HUES64 (cell line): Measurements from ENCODE around the gene KRTAP5-1.
"Not testable (repeated sequence)": the region's sequence is repeated elsewhere in the genome, so short reads cannot be mapped to it uniquely, and the experiment has no call there.

Experiments
- H3K27ac ChIP-seq: 2 replicates; pipeline ENCODE4 v1.7.0; 2013; ENCODE audit warnings: low read depth, low read length, inconsistent platforms
- H3K27me3 ChIP-seq: 2 replicates; pipeline ENCODE4 v1.6.1; 2013; ENCODE audit warnings: mild to moderate bottlenecking, low read length; ENCODE audit not compliant: insufficient read depth
- H3K36me3 ChIP-seq: 2 replicates; pipeline ENCODE4 v1.6.1; 2013; ENCODE audit warnings: mild to moderate bottlenecking, low read length; ENCODE audit not compliant: insufficient read depth
- H3K4me1 ChIP-seq: 2 replicates; pipeline ENCODE4 v1.6.1; 2013; ENCODE audit warnings: mild to moderate bottlenecking, low read length, moderate library complexity; ENCODE audit not compliant: insufficient read depth
- H3K4me3 ChIP-seq: 2 replicates; pipeline ENCODE4 v1.5.1; 2013; ENCODE audit warnings: mild to moderate bottlenecking, low read length, moderate library complexity
- H3K9ac ChIP-seq: 2 replicates; pipeline ENCODE4 v1.6.1; 2013; ENCODE audit warnings: mild to moderate bottlenecking, low read depth, low read length
- H3K9me3 ChIP-seq: 2 replicates; pipeline ENCODE4 v1.6.1; 2013; ENCODE audit warnings: low read depth, low read length; ENCODE audit not compliant: insufficient read depth
- WGBS: fragments of 150-250, 120-280 bp; methylation state at CpG from one replicate; pipeline ENCODE4 v1.1.7; 2013; ENCODE audit warnings: missing lambda C conversion rate; 5-methylcytosine and 5-hydroxymethylcytosine counted together

The KRTAP5-1 gene

DNA sequence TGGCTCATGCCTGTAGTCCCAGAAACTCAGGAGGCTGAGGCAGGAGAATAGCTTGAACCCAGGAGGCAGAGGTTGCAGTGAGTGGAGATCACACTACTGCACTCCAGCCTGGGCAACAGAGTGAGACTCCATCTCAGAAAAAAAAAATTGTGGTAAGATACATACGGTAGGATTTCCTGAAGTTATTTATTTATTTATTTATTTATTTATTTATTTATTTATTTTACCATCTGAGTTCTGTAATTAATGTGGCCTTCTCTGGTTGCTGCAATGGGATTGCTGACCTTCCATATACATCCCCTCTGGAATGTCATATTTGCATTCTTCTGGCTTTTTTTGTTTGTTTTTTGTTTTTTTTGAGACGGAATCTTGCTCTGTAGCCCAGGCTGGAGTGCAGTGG, 2.2 kb downstream of the KRTAP5-1 start:
- H3K4me3 ChIP-seq, H3K9me3 ChIP-seq, H3K27ac ChIP-seq, H3K4me1 ChIP-seq, H3K27me3 ChIP-seq, H3K9ac ChIP-seq, H3K36me3 ChIP-seq: not testable (repeated sequence)
- 92% methylated on average over 1 of the region's 2 CpGs for WGBS

DNA sequence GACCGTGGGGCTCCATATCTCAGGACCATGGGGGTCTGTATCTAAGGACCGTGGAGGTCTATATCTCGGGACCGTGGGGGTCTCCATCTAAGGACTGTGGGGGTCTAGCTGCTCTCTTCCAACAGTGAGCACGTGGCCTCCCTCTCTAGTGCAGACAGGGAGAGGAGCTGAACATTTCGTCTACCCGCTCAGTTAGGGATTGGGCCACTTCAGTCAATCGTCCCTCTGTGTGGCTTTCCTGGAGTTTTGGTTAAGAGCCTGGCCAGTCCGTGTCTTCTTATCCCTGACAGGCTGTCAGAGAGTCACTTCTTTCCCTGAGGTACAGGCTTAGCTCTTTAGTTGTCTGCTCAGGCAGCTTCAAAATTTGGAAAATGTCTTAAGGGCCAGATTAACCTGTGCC, 3.1 kb downstream of the KRTAP5-1 start:
- WGBS, result 90% methylated on average over 9 of the region's 9 CpGs
- Histone ChIP-seq H3K9ac (no peak overlapping the region), H3K27me3 (0 out of 2 replicates have a peak, but pooled peaks cover under 1% of the 10 kb centered on the region), H3K27ac (no peak overlapping the region), H3K4me1 (no peaks in the 10 kb centered on the region), H3K4me3 (no peak overlapping the region), H3K36me3 (no peaks in the 10 kb centered on the region), H3K9me3 (no peaks in the 10 kb centered on the region)

DNA sequence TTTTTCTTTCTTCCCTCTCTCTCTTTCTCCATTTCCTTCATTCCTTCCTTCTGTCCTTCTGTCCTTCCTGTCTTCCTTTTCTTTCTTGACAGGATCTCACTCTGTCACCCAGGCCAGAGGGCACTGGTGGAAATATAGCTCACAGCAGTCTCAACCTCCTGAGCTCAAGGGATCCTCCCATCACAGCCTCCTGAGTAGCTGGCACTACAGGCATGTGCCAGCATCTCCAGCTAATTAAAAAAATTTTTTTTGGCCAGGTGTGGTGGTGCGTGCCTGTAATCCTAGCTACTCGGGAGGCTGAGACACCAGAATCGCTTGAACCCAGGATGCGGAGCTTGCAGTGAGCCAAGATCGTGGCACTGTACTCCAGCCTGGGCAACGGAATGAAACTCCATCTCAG, 8.3 kb downstream of the KRTAP5-1 start:
- no peak overlapping the region for H3K9ac ChIP-seq
- H3K4me1 ChIP-seq, result no peaks in the 10 kb centered on the region; the same call in 1 of the 2 replicates
- WGBS, result 87% methylated on average over 6 of the region's 6 CpGs
- H3K27me3 ChIP-seq, result peaks cover 42% of the 10 kb centered on the region
- no peaks in the 10 kb centered on the region for H3K9me3 ChIP-seq
- H3K4me3 ChIP-seq, result no peak overlapping the region
- no peak overlapping the region for H3K27ac ChIP-seq
- H3K36me3 ChIP-seq, result no peaks in the 10 kb centered on the region

DNA sequence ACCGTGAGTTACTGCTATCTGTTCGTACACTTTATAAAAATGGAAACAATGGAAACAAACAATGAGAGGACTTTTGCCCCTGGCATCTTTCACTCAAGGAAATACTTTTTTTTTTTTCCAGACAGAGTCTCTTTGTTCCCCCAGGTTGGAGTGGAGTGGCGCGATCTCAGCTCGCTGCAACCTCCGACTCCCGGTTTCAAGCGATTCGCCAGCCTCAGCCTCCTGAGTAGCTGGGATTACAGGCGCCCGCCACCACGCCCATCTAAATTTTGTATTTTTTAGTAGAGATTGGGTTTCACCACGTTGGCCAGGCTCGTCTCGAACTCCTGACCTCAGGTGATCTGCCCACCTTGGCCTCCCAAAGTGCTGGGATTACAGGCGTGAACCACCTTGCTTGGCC, 9.3 kb downstream of the KRTAP5-1 start:
- H3K27me3 ChIP-seq, result peaks cover 51% of the 10 kb centered on the region
- H3K36me3 ChIP-seq, H3K9me3 ChIP-seq, H3K27ac ChIP-seq, H3K9ac ChIP-seq, H3K4me1 ChIP-seq, H3K4me3 ChIP-seq: not testable (repeated sequence)
- WGBS, result 93% methylated on average over 16 of the region's 16 CpGs

DNA sequence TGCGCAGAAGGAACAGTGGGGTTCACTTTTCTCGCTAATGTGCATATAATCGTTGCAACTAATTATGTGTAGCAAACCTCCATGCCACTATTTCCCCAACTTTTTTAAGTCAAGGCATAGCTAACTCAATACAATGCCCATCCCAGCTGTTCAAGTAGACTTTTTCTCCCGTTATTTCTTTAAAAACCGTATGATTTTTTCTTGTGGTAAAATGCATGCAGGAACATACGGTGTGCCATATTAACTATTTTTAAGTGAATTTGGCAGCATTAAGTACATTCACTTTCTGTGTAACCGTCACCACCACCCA, 10.2 kb downstream of the KRTAP5-1 start:
- no peaks in the 10 kb centered on the region; the same call in 1 of the 2 replicates for H3K4me1 ChIP-seq
- H3K36me3 ChIP-seq, result no peaks in the 10 kb centered on the region
- no peak overlapping the region for H3K4me3 ChIP-seq
- H3K9ac ChIP-seq, result no peak overlapping the region
- WGBS, result 41% methylated on average over 7 of the region's 7 CpGs
- H3K9me3 ChIP-seq, result no peaks in the 10 kb centered on the region
- H3K27me3 ChIP-seq, result peaks cover 59% of the 10 kb centered on the region
- no peak overlapping the region for H3K27ac ChIP-seq

DNA sequence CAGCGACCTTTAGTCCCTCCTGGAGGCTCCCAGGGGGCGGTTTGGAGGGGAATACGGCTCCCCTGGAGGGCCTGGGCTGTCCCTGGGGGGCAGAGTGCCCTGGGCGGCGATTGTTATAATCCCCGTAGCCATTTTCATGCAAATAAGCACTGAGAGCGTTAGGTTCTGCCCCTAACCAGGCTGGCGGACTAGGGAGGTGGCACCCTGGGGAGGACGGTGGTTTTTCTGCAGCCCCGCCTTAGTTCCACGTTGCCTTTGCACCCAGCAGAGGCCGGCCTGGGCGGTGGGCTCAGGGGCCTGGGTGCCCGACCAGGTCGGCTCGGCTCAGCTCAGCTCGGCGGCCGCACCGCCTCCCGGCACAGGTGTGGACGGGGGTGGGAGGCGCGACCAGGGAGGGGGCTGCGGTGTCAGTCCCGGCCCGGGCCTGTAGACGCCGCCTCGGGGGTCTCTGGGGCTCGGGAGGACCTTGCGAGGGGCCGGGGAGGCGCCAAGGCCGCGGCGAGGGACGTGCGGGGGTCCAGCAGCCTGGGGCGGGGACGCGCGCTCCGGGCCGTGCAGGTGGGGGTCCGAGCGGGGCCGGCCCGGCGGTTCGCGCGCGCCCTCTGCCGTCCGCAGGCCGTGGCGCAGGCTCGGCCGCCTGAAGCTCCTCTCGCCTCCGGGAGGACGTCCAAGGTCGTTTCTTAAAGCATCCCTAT, 10.7 kb downstream of the KRTAP5-1 start:
- no peak overlapping the region for H3K27ac ChIP-seq
- H3K27me3 ChIP-seq, result peaks cover 64% of the 10 kb centered on the region
- under 1% methylated on average over 64 of the region's 64 CpGs for WGBS

DNA sequence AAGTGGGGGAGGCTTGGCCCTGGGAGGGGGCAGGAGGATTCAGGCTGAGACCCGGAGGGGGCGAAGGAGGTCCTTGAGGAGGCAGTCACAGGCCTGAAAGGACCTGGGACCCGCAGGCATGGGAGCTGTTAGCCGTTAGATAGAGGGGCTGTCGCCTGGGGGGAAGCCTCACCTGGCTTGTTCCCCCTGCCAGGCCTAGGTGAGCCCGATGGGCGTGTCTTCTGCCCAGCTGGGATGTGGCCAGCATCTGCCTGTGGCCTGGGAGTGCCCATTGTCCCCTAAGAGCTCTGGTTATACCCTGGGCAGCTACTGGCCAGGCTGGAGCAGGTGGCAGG, 11.2 kb downstream of the KRTAP5-1 start:
- 4% methylated on average over 7 of the region's 7 CpGs for WGBS

More for the DNA sequence above, 10.7 kb downstream of the KRTAP5-1 start:
- Histone ChIP-seq H3K36me3 (no peaks in the 10 kb centered on the region), H3K9me3 (no peaks in the 10 kb centered on the region), H3K9ac (no peak overlapping the region), H3K4me3 (peak overlapping the region; percentile 48), H3K4me1 (no peaks in the 10 kb centered on the region; the same call in 1 of the 2 replicates)

DNA sequence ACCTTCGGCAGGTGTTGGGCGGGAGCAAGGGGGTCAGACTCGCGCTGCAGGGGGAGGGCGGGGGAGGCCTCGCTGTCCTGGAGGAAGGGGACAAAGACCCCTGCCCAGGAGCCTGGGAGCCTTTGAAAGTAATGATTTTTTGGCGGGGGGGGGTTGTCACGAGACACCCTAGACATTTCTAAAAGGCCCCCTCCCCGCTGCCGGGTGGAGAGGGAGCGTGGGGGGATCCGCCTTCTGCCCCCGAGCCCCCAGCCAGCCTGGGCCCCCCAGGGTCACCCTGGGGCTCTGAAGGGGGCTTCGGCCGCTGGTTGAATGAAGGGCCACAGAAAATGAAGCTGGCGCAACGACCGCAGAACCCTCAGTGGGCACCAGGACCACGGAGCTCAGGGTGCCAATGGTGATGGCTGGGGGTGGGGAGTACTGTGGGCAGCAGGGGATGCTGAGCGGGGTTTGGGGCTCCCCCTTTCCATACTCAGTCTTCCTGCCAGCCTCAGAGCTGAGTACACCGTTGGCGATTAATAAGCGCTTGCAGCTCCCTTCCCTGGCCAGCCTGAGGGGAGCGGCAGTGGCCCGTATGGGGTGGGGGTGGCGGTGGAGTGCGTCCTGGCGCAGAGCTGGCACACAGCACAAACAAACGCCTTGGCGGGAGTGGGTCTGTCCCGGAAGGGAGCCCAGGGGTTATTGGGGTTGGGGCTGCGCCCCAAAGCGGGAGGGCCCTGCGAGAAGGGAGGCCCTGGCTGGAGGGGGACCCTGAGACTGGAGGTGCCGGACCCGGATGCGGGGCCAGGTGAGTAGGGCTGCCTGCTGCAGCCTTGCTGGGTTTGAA, 11.8 kb downstream of the KRTAP5-1 start:
- Histone ChIP-seq H3K4me3 (peak overlapping the region; percentile 48; the same call in 1 of the 2 replicates), H3K27me3 (peaks cover 74% of the 10 kb centered on the region), H3K9ac (no peak overlapping the region), H3K4me1 (peaks cover 6% of the 10 kb centered on the region; the same call in 1 of the 2 replicates), H3K36me3 (no peaks in the 10 kb centered on the region), H3K9me3 (no peaks in the 10 kb centered on the region), H3K27ac (no peak overlapping the region)
- WGBS, result 11% methylated on average over 35 of the region's 37 CpGs

More for the DNA sequence above, 11.2 kb downstream of the KRTAP5-1 start:
- H3K9me3 ChIP-seq, result no peaks in the 10 kb centered on the region
- H3K4me3 ChIP-seq, result peak overlapping the region; percentile 48
- H3K27me3 ChIP-seq, result peaks cover 69% of the 10 kb centered on the region
- H3K4me1 ChIP-seq, result peaks cover under 1% of the 10 kb centered on the region; the same call in 1 of the 2 replicates
- H3K36me3 ChIP-seq, result no peaks in the 10 kb centered on the region
- H3K27ac ChIP-seq, result no peak overlapping the region
- H3K9ac ChIP-seq, result no peak overlapping the region

DNA sequence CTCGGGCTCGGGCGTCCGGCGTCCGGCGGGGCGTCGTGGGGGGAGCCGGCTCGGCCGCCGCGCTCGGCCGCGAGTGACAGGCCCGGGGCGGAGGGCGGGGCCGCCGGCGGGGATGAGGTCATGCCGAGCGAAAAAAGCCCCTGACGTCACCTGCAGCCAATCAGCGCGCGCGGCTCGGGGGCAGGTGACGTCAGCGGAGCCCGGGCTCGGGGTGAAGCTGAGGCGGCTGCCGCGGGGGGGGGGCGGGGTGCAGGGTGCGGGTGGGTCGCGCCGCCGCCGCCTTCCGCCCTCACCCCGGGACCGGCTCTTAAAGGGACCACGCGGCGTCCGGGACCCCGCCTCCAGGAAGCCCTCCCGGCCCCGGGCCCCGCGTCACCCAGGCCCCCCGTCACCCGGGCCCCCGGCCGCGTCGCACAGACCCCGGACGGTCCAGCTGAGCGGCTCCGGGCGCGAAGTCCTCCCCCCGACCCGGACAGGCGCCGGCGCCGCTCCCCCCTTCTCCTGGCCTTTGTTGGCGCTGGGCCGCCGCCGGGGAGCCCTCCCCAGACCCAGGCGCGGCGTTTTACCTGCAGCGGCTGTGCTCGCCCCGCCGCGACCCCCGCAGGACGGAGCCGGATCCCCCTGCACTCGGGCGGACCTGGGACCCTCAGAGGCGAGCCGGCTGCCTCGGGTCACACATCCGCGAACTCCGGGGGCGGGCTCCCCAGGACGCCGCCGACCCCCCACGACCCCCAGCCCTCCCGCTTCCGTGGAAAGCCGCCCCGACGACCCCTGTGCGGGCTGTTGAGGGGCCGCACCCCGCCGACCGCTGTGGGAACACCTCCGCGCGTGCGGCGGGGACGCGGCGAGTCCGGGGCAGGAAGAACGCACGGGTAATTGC, 12.6 kb downstream of the KRTAP5-1 start, which contains the start of gene DUSP8:
Gene DUSP8, minus strand, starts transcription at position 75 of the 880 bp plus-strand sequence. CDS start 6,445 bp downstream, outside the sequence.
- H3K4me1 ChIP-seq, result peaks cover 6% of the 10 kb centered on the region; the same call in 1 of the 2 replicates
- no peaks in the 10 kb centered on the region for H3K9me3 ChIP-seq
- no peaks in the 10 kb centered on the region for H3K36me3 ChIP-seq
- H3K27ac ChIP-seq, result no peak within 1 kb of the TSS
- H3K9ac ChIP-seq, result no peak within 1 kb of the TSS
- WGBS, result 1% methylated on average over 123 of the region's 124 CpGs
- peaks cover 74% of the 10 kb centered on the region for H3K27me3 ChIP-seq
- peak within 1 kb of the TSS; percentile 51 for H3K4me3 ChIP-seq

DNA sequence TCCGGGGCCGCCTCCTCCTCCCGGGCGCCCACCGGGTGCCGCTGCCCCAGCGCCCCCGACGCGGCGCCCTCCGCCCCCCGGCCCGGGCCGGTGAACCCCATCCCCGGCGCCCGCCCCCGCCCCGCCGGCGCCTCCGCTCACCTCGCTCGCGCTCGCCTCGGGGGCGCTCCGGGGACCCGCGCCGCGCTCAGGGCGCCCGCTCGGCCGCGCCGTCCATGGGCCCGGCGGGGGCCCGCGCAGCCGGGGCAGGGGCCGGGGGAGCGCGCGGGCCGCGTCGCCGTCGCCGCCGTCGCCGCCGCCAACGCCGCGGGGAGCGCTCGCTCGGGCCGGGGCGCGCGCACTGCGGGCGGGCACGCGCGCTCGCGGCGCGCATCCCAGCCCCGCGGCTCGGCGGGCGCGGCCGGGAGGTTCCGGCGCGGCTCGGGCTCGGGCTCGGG, 13.3 kb downstream of the KRTAP5-1 start:
- under 1% methylated on average over 91 of the region's 91 CpGs for WGBS
- peak overlapping the region; percentile 51 for H3K4me3 ChIP-seq
- H3K27ac ChIP-seq, result no peak overlapping the region
- peaks cover 6% of the 10 kb centered on the region; the same call in 1 of the 2 replicates for H3K4me1 ChIP-seq
- no peaks in the 10 kb centered on the region for H3K36me3 ChIP-seq
- peaks cover 71% of the 10 kb centered on the region for H3K27me3 ChIP-seq
- H3K9me3 ChIP-seq, result no peaks in the 10 kb centered on the region
- H3K9ac ChIP-seq, result no peak overlapping the region
